C4-2B (cell line): Measurements from ENCODE around the gene FCER1G.

Experiments used
- H3K27ac ChIP-seq: fragments of 450-650 bp; 2 replicates; pipeline ENCODE4 v1.5.1; 2017
- ZFX ChIP-seq: fragments of 450-650 bp; IDR thresholded peaks from 2 replicates; pipeline ENCODE4 v1.6.1; 2017
- TF ChIP-seq, protein P1 (sequence below): fragments of 450-650 bp; conservative IDR thresholded peaks from 2 replicates; pipeline ENCODE4 v1.5.1; 2017; ENCODE audit warnings: mild to moderate bottlenecking

The FCER1G gene

DNA sequence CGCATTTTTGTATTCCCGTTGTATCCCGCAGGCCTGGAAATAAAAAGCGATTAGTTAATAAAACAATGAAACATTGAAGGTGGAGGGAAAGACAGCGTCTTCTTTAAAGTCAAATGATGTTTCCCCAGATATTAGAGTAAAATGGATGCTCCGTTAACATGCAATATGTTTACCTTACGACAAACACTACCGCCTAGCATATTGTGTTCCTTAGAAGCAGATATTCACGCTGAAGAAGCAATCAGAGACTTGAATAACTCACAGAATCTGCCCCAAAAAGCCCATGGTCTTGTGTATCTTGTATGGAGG, 37.2 kb upstream of the FCER1G start:
- H3K27ac ChIP-seq, result peak overlapping the region; percentile 84
- TF ChIP-seq, protein P1, sequence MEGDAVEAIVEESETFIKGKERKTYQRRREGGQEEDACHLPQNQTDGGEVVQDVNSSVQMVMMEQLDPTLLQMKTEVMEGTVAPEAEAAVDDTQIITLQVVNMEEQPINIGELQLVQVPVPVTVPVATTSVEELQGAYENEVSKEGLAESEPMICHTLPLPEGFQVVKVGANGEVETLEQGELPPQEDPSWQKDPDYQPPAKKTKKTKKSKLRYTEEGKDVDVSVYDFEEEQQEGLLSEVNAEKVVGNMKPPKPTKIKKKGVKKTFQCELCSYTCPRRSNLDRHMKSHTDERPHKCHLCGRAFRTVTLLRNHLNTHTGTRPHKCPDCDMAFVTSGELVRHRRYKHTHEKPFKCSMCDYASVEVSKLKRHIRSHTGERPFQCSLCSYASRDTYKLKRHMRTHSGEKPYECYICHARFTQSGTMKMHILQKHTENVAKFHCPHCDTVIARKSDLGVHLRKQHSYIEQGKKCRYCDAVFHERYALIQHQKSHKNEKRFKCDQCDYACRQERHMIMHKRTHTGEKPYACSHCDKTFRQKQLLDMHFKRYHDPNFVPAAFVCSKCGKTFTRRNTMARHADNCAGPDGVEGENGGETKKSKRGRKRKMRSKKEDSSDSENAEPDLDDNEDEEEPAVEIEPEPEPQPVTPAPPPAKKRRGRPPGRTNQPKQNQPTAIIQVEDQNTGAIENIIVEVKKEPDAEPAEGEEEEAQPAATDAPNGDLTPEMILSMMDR, result no peak
- no peak for TF ChIP-seq ZFX

DNA sequence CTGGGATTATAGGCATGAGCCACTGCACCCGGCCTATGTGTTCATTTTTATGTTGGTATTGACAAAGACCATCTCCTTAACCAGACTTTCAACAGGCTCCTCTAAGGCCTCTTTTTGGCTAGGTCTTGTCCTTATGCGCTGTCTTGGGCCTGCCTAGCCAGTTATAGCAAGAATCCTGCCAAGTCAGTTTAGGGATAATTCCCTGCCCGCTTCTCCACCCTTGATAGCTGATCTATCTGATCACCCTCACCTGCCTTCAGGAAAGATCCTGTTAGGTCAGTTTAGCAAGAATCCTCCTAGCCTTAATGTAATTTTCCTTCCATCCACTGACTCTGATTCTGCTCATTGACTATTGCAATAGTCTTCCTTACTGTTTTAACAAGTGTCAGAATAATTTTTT, 35.4 kb upstream of the FCER1G start:
- TF ChIP-seq ZFX, result no peak
- TF ChIP-seq, protein P1, result no peak
- H3K27ac ChIP-seq, result no peak overlapping the region; the same call in 1 of the 2 replicates

GRCh38 chr1:161180639-161181038, 34.5 kb upstream of the FCER1G start:
- H3K27ac ChIP-seq, result no peak overlapping the region

GRCh38 chr1:161182214-161182613, 32.9 kb upstream of the FCER1G start:
- no peak for TF ChIP-seq ZFX
- TF ChIP-seq, protein P1, result no peak
- H3K27ac ChIP-seq, result no peak overlapping the region

More at GRCh38 chr1:161180639-161181038, 34.5 kb upstream of the FCER1G start:
- TF ChIP-seq, protein P1, result peak; percentile 36
- TF ChIP-seq ZFX, result no peak

GRCh38 chr1:161185282-161185682, 29.8 kb upstream of the FCER1G start:
- H3K27ac ChIP-seq, result no peak overlapping the region
- no peak for TF ChIP-seq ZFX
- TF ChIP-seq, protein P1, result no peak

GRCh38 chr1:161185732-161186311, 29.3 kb upstream of the FCER1G start:
- no peak overlapping the region for H3K27ac ChIP-seq
- TF ChIP-seq, protein P1, result no peak
- TF ChIP-seq ZFX, result no peak

GRCh38 chr1:161187311-161187710, 27.8 kb upstream of the FCER1G start:
- TF ChIP-seq, protein P1, result no peak
- no peak for TF ChIP-seq ZFX

More at GRCh38 chr1:161187311-161187710, 27.8 kb upstream of the FCER1G start:
- no peak overlapping the region for H3K27ac ChIP-seq
